BJ (cell line): ENCODE data around the gene NPM1. TPM values are rescaled to one million over a fixed set of nuclear protein-coding genes. Genes with fewer than 3 reads are reported as not detected.

ENCODE experiments used
- CTCF ChIA-PET: fragments of 350-600 bp; formaldehyde crosslinking; extraction: SDS; loops from one replicate; lab custom pipeline; 2021; ENCODE audit warnings: antibody characterized with exemption, inconsistent platforms; lab: Yijun Ruan, JAX
- POLR2A ChIA-PET: fragments of 300-600 bp; sonication (Branson Sonifier 250); formaldehyde crosslinking; extraction: SDS; loops from one replicate; lab custom pipeline; 2021; ENCODE audit warnings: antibody characterized with exemption; lab: Charles Lee
- DNase-seq: peaks from one replicate; pipeline ENCODE4 v3.0.0-alpha.2; 2011; ENCODE audit warnings: low read depth
- H3K27me3 ChIP-seq: 2 replicates; pipeline ENCODE4 v1.6.0; 2011; ENCODE audit warnings: low read length; ENCODE audit not compliant: control insufficient read depth, insufficient read depth
- H3K36me3 ChIP-seq: 2 replicates; pipeline ENCODE4 v1.5.1; 2011; ENCODE audit warnings: low read length; ENCODE audit not compliant: control insufficient read depth, insufficient read depth
- H3K4me3 ChIP-seq: 2 replicates; pipeline ENCODE4 v1.5.1; 2011; ENCODE audit warnings: low read depth, mild to moderate bottlenecking, control low read depth, low read length
- polyA plus RNA-seq: library from polyadenylated mRNA; depleted of rRNA; stranded (reverse); fragments of >200 nt; gene quantifications from 2 replicates; pipeline ENCODE4 v1.2.3, GENCODE V29; 2011
- TF ChIP-seq, protein P1 (sequence below): IDR thresholded peaks from 2 replicates; pipeline ENCODE4 v1.5.1; 2011; ENCODE audit warnings: low read depth, mild to moderate bottlenecking, control low read depth, inconsistent platforms, low read length, moderate library complexity; ENCODE audit not compliant: insufficient read depth

The NPM1 gene
- polyA plus RNA-seq, 1 experiment: 2,997 TPM

DNA sequence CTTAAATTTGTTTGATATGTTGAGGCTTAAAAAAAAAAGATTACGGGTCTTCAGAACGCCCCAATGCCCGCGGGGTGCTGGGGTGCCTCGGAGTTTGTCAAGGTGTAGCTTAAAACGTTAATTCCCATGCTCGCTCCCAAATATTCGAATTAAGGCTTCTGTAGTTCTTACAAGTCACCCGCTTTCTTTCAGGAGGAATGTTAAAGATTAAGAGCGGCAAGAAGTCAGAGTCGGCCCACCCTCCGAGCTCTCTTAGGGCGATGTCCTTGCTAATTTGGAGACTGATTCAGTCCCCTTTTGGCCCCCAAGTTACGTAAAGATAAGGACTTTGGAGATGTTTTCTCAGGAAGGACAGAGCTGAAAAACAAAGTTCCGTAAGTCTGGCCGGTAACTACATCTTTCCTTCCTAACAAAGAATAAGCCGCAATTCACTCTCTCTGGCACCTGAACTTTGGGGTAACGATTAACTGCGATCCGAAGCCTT is 746 bp upstream of the NPM1 start:
- Histone ChIP-seq H3K4me3 (peak overlapping the region; percentile 100), H3K36me3 (peaks cover 1% of the 10 kb centered on the region), H3K27me3 (no peaks in the 10 kb centered on the region)
- no peak for DNase-seq
- TF ChIP-seq, protein P1, sequence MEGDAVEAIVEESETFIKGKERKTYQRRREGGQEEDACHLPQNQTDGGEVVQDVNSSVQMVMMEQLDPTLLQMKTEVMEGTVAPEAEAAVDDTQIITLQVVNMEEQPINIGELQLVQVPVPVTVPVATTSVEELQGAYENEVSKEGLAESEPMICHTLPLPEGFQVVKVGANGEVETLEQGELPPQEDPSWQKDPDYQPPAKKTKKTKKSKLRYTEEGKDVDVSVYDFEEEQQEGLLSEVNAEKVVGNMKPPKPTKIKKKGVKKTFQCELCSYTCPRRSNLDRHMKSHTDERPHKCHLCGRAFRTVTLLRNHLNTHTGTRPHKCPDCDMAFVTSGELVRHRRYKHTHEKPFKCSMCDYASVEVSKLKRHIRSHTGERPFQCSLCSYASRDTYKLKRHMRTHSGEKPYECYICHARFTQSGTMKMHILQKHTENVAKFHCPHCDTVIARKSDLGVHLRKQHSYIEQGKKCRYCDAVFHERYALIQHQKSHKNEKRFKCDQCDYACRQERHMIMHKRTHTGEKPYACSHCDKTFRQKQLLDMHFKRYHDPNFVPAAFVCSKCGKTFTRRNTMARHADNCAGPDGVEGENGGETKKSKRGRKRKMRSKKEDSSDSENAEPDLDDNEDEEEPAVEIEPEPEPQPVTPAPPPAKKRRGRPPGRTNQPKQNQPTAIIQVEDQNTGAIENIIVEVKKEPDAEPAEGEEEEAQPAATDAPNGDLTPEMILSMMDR: no peak
- POLR2A ChIA-PET: interaction anchor here (0.7 kb wide), 1 partner anchor 169 kb away, joined by 3 read pairs; no protein-coding TSS in a partner anchor
- CTCF ChIA-PET: interaction anchor here (0.5 to 1.4 kb wide), 3 partner anchors 11 to 1706 kb away, joined by 3 to 7 read pairs (median 3); no protein-coding TSS in a partner anchor

DNA sequence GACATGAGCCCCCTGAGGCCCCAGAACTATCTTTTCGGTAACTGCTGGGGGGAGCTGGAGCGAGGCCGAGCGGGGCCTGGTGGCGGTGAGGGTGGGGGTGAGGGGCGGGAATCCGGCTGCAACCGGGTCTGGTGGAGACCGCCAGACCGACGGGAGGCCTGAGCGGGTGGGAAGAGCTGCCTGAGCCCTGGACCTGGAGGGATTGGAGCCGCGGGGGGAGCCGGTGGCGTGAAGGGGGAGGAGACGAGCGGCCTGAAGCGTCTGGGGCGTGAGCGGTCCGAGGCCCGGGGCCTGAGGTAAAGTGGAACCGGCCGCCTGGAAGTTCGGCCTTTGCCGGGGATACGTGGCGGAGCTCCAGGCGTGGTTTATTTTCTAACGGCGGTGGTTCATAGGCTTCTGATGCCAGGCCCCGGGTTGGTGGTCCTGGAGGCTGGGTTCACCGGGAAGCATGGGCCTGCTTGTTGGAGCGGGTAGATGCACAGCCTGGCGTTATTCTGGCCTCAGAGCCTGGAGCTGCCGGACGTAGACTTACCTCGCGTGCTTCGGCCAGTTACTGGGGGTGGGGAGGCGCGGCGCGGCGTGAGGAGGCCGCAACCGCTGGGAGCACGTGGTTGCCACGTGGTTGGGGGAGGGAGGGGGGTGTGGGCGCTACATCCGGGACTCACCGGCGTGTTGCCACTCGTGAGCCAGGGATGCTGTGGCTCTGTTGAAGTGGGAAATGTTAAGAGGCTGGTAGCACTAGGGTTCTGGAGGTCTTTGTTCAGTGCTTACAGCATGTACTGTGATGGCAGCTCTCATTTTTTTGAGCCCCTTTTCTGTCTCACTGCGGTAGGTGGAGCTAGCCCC is 544 bp downstream of the NPM1 start:
- TF ChIP-seq, protein P1: no peak; the same call in 1 of the 2 replicates
- DNase-seq: no peak
- H3K27me3 ChIP-seq: no peaks in the 10 kb centered on the region
- POLR2A ChIA-PET: interaction anchor here (0.7 kb wide), 1 partner anchor 10 kb away, joined by 3 read pairs; no protein-coding TSS in a partner anchor
- H3K4me3 ChIP-seq: peak overlapping the region; percentile 100
- CTCF ChIA-PET: interaction anchor here (0.6 to 1.4 kb wide), 2 partner anchors 21 to 46 kb away, joined by 3 to 4 read pairs; no protein-coding TSS in a partner anchor
- H3K36me3 ChIP-seq: peaks cover 6% of the 10 kb centered on the region

DNA sequence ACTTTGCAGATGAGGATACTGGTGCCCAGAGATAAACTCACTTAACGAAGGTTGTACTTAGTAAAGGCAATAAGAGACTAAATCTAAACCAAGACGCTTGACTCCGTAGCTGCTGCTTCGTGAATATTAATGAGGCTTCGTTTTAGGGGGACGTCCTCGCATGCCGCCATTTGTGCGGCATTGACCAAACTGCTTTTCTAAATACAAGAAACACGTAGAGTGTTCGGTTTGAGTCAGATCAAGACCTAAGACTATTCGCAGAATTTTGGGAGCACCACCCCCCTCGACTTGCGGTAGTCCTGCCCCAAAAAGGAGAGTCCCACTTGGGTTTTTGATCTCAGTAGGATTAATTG is 1.1 kb downstream of the NPM1 start:
- H3K27me3 ChIP-seq: no peaks in the 10 kb centered on the region
- ChIA-PET CTCF (interaction anchor here (0.6 to 1.4 kb wide), 2 partner anchors 21 to 47 kb away, joined by 3 to 4 read pairs; no protein-coding TSS in a partner anchor), POLR2A (interaction anchor here (0.7 kb wide), 1 partner anchor 10 kb away, joined by 3 read pairs; no protein-coding TSS in a partner anchor)
- H3K4me3 ChIP-seq: peak overlapping the region; percentile 100
- TF ChIP-seq, protein P1: no peak
- peaks cover 6% of the 10 kb centered on the region for H3K36me3 ChIP-seq
- no peak for DNase-seq

DNA sequence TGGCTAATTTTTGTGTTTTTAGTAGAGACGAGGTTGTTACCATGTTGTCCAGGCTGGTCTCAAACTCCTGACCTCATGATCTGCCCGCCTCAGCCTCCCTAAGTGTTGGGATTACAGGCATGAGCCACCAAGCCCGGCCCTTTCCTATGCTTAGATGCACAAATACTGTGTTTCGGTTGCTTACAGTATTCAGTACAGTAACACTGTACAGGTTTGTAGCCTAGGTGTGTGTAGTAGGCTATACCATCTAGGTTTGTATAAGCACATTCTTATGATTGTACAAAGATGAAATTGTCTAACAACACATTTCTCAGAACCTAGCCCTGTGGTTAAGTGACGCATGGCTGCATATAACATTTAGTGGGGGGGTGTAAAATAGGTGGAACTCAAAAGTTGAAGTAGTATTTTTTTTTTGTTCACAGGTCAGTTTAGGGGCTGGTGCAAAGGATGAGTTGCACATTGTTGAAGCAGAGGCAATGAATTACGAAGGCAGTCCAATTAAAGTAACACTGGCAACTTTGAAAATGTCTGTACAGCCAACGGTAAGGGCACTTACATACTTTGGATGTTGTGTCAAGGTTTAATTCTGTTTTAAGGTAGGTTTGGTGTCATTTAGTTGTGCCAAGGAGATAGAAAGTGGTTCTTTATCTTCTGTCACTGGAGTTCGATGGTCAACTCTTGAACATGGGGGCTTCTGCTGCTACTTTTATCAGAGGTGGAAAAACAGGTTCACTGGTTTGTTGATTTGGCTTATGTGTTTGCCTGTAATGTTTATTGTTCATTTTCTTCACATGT is 3.4 kb downstream of the NPM1 start:
- DNase-seq: no peak
- no peaks in the 10 kb centered on the region for H3K27me3 ChIP-seq
- TF ChIP-seq, protein P1: no peak
- H3K36me3 ChIP-seq: peaks cover 16% of the 10 kb centered on the region
- no peak overlapping the region for H3K4me3 ChIP-seq
- POLR2A ChIA-PET: no interaction called here
- CTCF ChIA-PET: no interaction called here
